HG03196 (cell line): ENCODE measurements around the gene CDKN2B-AS1.

Experiments
- ATAC-seq: cut with Tn5 transposase; IDR thresholded peaks from one replicate; pipeline ENCODE4 v1.9.1; 2021; ENCODE audit not compliant: unreplicated experiment

Gene CDKN2B-AS1

GRCh38 chr9:22148528-22148875, 153.9 kb downstream of the CDKN2B-AS1 start:
- no peak for ATAC-seq

DNA sequence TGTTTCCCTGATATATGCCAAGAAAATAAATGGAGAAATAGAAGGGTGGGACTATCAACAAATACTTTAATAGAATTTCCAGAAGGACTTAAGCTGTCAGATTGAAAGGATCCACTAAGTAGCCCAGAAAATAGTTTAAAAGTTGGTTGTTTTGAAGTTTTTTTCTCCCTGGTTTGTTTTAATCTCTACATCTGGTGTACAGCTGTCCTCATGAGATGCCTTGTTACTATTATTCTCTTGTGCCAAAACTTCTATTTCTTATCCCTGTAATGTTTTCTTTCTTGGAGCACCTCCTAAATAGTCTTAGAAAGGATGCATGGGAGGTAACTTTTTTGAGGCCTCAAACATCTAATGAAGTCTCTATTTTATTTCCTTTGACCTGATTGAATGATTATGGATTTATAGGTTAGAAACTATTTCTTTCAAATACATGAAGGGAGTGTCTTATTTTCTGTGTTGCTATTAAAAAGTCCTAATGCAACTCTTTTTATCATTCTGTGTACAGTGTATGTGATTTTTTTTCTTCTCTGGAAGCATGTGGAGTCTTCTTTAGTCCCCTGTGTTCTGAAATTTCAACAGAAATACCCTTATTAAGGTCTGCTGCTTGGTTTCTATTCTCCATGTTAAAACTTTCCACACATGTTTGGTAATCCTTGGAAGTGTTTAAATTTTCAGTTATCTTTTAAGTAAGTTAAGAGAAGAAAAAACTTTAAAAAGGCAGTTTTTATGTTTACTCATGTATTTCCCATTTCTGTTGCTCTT, 154.5 kb downstream of the CDKN2B-AS1 start:
- ATAC-seq = no peak

- no peak for ATAC-seq
Measured at GRCh38 chr9:22154064-22154463, 159.5 kb downstream of the CDKN2B-AS1 start.

DNA sequence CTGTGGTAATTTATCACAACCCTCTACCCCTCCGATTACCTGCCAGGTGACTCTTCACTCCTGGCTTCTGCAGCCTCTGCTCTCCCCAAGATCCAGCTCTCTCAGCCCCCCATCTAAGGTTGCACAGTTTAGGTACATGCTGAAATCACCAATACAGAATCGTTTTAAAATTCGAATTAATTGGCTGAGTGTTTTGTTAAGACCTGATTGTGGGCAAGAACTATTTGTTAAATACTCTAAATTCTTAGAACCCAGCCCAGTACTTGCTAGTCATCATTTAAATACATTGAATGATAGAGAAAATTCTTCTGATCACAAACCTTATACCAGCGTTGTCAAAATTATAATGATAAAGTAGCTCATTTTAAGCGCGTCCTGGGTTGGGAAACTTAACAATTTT, 162.0 kb downstream of the CDKN2B-AS1 start:
- ATAC-seq = no peak

- ATAC-seq = no peak
Measured at GRCh38 chr9:22157276-22157675, 162.7 kb downstream of the CDKN2B-AS1 start.

DNA sequence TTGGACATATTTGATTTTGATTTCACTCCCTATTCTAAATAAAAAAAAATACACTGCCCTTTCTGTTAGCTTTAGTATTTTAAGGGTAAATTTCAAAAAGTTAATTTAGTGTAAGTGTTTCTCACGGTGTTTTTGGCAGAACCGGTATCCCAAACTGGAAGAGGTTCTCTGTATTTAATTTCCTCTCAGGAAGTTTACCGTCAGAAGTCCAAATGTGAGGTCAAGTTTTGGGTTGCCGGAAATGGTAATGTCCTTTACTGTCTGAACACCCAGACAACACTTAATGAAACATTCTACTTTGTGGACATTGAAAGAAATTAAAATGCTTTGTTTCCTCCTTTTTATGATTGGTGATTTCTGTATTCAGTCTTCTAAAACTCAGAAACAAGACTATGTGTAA, 163.2 kb downstream of the CDKN2B-AS1 start:
- ATAC-seq = no peak

DNA sequence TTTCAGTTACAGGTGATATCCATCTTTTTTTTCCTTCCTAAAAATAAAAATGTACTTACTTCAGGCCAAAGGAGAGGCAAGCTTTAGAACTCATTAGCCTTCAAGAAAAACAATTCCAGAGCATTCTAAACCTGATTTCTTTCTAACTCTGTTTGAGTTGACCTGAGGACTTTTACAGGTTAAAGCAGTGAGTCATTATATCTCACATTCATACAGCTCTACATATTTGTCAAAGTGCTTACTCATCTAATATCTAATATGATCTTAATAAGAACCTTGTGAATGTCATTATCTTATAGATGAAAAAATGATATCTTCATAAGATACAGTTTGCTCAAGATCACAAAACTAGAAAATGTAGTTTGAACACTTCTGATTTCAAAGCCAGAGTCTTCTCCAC, 163.7 kb downstream of the CDKN2B-AS1 start:
- no peak for ATAC-seq

DNA sequence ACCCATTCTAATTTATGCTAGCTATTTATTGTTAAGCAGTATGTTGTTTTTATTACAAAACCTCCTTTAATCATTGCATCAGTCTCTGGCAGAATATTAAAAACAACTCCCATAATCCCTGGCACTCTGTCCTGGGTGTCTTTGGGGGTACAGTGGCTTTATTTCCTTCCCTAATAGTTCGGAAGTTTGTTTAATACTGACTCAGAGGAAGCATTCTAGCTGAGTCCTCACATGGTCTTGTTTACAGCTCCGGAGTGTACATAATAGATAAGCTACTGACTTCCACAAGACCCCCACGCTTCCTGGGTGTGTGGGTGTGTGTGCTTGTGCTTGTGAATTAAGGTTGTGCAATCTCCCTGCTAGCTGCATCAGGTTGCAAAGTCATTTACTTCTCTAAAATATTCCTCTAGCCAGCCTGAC, 164.3 kb downstream of the CDKN2B-AS1 start:
- no peak for ATAC-seq

GRCh38 chr9:22159586-22159985, 165.0 kb downstream of the CDKN2B-AS1 start:
- no peak for ATAC-seq

- no peak for ATAC-seq
Measured at GRCh38 chr9:22160221-22160620, 165.6 kb downstream of the CDKN2B-AS1 start.

GRCh38 chr9:22165144-22165543, 170.6 kb downstream of the CDKN2B-AS1 start:
- ATAC-seq = no peak

- no peak for ATAC-seq
Measured at GRCh38 chr9:22169243-22169642, 174.7 kb downstream of the CDKN2B-AS1 start.

DNA sequence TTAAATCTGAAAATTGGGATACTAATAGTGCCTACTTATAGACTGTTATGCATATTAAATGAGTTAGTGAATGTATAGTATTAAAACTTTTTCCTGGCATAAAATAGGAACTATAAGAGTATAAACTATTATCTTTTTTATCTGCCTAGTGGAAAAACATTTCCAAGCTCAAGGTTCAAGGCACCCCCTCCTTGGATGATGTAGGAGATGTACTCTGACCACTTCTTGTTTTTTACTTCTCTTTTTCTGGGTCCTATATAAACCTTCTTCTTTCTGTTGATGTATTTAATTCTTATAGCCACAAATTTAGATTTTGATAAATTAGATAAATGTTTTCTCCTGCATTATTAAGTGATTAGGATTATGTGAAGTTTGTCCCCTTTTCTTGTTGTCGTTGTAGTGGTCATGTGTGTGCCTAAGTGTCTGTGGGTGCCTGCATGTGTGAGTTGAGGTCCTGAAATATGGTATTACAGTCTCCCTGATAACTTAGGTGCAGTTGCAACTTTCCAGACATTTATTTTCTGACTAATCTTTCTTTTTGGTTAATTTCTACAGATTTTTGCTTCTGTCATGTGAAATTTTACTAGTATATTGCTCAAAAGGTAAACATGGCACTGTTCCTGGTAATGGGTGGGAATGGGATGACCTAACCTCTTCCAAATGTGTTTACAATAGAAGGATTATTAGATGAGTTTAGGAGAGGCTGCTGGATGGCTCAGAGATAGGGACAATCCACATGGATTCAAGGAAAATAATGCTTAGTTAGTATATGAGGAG, 175.3 kb downstream of the CDKN2B-AS1 start:
- no peak for ATAC-seq
